Subcutaneous adipose tissue (tissue), 4 donors: ENCODE data around the gene OAS1. TPM values are rescaled to one million over a fixed set of nuclear protein-coding genes. Genes with fewer than 3 reads are reported as not detected.

Experiments
- CTCF ChIP-seq: fragments of 450-650 bp; IDR thresholded peaks from one replicate; pipeline ENCODE4 v1.5.1; 2016; ENCODE audit warnings: low read depth, mild to moderate bottlenecking, control low read depth, antibody characterized with exemption, moderate library complexity
- total RNA-seq, 4 donors: library from RNA; depleted of rRNA; stranded (reverse); fragments of >200 nt; gene quantifications; one replicate each; pipeline ENCODE4 v1.1.0, GENCODE V29; 2016

OAS1 gene
- total RNA-seq, 4 donors from 2014 or later: 16.2 to 104 (median 23.9) TPM

GRCh38 chr12:112929715-112930114 lies 23.0 kb downstream of the OAS1 start:
- TF ChIP-seq CTCF: no peak

- TF ChIP-seq CTCF: no peak
Observed at GRCh38 chr12:112930350-112930749, 23.6 kb downstream of the OAS1 start.

GRCh38 chr12:112932485-112933128 lies 25.8 kb downstream of the OAS1 start:
- TF ChIP-seq CTCF: no peak

- no peak for TF ChIP-seq CTCF
Observed at GRCh38 chr12:112933129-112933505, 26.4 kb downstream of the OAS1 start.

GRCh38 chr12:112936264-112936663 lies 29.5 kb downstream of the OAS1 start:
- no peak for TF ChIP-seq CTCF

- no peak for TF ChIP-seq CTCF
Observed at GRCh38 chr12:112936927-112937326, 30.2 kb downstream of the OAS1 start.

- no peak for TF ChIP-seq CTCF
Observed at GRCh38 chr12:112937741-112938719, 31.3 kb downstream of the OAS1 start, which contains the start of gene OAS3. OAS3 (plus strand) TSS chr12:112938474; CDS start chr12:112938531, 57 bp downstream.
